ENCODE data around the gene PANK4.

PANK4 gene

GRCh38 chr1:2501820-2502119 is 24.6 kb downstream of the PANK4 start:
- no peak for DNase-seq (ENCODE audit: low read depth)
- TF ChIP-seq, protein P1, sequence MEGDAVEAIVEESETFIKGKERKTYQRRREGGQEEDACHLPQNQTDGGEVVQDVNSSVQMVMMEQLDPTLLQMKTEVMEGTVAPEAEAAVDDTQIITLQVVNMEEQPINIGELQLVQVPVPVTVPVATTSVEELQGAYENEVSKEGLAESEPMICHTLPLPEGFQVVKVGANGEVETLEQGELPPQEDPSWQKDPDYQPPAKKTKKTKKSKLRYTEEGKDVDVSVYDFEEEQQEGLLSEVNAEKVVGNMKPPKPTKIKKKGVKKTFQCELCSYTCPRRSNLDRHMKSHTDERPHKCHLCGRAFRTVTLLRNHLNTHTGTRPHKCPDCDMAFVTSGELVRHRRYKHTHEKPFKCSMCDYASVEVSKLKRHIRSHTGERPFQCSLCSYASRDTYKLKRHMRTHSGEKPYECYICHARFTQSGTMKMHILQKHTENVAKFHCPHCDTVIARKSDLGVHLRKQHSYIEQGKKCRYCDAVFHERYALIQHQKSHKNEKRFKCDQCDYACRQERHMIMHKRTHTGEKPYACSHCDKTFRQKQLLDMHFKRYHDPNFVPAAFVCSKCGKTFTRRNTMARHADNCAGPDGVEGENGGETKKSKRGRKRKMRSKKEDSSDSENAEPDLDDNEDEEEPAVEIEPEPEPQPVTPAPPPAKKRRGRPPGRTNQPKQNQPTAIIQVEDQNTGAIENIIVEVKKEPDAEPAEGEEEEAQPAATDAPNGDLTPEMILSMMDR (IDR thresholded peaks at IDR 0.05; ENCODE audit: control insufficient read depth, insufficient read depth, low read depth, low read length, missing control alignments), result no peak
- H3K4me3 ChIP-seq (ENCODE audit: control insufficient read depth, low read depth, low read length), result no peak overlapping the region

- TF ChIP-seq, protein P1 (IDR thresholded peaks at IDR 0.05; ENCODE audit: control insufficient read depth, insufficient read depth, low read depth, low read length, missing control alignments), result no peak
- no peak for DNase-seq (ENCODE audit: low read depth)
- no peak overlapping the region for H3K4me3 ChIP-seq (ENCODE audit: control insufficient read depth, low read depth, low read length)
Measured at GRCh38 chr1:2501041-2501819, 25.2 kb downstream of the PANK4 start.

GRCh38 chr1:2499986-2500596 is 26.3 kb downstream of the PANK4 start:
- no peak for DNase-seq (ENCODE audit: low read depth)
- TF ChIP-seq, protein P1 (IDR thresholded peaks at IDR 0.05; ENCODE audit: control insufficient read depth, insufficient read depth, low read depth, low read length, missing control alignments), result no peak
- H3K4me3 ChIP-seq (ENCODE audit: control insufficient read depth, low read depth, low read length), result no peak overlapping the region

- no peak overlapping the region for H3K4me3 ChIP-seq (ENCODE audit: control insufficient read depth, low read depth, low read length)
- no peak for DNase-seq (ENCODE audit: low read depth)
- TF ChIP-seq, protein P1 (IDR thresholded peaks at IDR 0.05; ENCODE audit: control insufficient read depth, insufficient read depth, low read depth, low read length, missing control alignments), result no peak
Measured at GRCh38 chr1:2499260-2499659, 27.1 kb downstream of the PANK4 start.

GRCh38 chr1:2498648-2499047 is 27.7 kb downstream of the PANK4 start:
- no peak overlapping the region for H3K4me3 ChIP-seq (ENCODE audit: control insufficient read depth, low read depth, low read length)
- no peak for DNase-seq (ENCODE audit: low read depth)
- TF ChIP-seq, protein P1 (IDR thresholded peaks at IDR 0.05; ENCODE audit: control insufficient read depth, insufficient read depth, low read depth, low read length, missing control alignments), result no peak

GRCh38 chr1:2497891-2498290 is 28.5 kb downstream of the PANK4 start:
- DNase-seq (ENCODE audit: low read depth), result no peak
- no peak overlapping the region for H3K4me3 ChIP-seq (ENCODE audit: control insufficient read depth, low read depth, low read length)
- TF ChIP-seq, protein P1 (IDR thresholded peaks at IDR 0.05; ENCODE audit: control insufficient read depth, insufficient read depth, low read depth, low read length, missing control alignments), result no peak
